ENCODE measurements around the gene PCDH9.

Gene PCDH9, protein sequence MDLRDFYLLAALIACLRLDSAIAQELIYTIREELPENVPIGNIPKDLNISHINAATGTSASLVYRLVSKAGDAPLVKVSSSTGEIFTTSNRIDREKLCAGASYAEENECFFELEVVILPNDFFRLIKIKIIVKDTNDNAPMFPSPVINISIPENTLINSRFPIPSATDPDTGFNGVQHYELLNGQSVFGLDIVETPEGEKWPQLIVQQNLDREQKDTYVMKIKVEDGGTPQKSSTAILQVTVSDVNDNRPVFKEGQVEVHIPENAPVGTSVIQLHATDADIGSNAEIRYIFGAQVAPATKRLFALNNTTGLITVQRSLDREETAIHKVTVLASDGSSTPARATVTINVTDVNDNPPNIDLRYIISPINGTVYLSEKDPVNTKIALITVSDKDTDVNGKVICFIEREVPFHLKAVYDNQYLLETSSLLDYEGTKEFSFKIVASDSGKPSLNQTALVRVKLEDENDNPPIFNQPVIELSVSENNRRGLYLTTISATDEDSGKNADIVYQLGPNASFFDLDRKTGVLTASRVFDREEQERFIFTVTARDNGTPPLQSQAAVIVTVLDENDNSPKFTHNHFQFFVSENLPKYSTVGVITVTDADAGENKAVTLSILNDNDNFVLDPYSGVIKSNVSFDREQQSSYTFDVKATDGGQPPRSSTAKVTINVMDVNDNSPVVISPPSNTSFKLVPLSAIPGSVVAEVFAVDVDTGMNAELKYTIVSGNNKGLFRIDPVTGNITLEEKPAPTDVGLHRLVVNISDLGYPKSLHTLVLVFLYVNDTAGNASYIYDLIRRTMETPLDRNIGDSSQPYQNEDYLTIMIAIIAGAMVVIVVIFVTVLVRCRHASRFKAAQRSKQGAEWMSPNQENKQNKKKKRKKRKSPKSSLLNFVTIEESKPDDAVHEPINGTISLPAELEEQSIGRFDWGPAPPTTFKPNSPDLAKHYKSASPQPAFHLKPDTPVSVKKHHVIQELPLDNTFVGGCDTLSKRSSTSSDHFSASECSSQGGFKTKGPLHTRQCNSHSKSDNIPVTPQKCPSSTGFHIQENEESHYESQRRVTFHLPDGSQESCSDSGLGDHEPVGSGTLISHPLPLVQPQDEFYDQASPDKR (N-terminal part only)

DNA sequence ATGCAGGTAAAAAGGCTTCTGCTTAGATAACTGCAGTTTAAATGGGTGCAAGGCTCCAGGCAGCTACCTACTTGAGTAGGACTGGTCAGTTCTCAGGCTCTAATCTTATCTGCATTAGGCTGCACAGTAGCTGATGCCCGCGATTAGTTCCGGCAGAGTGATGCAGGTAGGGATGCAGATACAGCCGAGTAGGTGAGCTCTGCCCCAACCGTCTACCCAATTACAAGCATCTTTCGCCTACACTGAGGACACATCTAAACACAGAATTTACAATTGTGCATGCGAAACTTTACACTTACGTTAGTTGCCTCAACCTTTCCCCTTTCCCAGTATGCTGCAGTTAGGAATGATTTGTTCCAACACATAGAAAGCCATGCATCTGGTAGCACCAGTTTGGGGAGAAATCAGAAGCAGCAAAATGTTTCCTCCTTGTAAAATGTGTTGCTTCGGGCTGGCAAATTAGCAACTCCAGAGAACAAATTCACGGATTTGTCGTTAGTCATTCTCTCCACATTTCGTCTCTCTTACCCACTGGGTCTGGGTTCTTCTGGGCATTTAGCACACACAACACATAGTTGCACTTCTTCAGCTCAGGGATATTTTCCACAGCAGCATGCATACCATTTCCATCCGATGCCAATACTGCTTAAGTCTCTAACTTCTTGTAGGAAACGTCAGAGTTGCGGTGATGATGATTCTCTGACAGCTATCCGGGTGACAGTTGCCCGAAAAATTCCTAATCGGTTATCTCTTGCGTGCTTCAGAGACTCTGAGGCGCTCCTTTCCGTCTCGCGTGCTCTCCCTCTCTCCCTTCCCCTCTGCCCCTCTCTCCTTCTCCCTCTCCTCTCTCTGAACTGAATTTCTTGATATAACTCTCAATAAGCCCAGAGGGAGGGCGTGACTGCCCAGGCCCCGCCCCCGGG, at the start of gene PCDH9:
PCDH9 (minus strand) TSS at position 856 of the 923 bp plus-strand sequence. CDS start 1,896 bp downstream, outside the sequence.
- Histone ChIP-seq H2AFZ (ENCODE audit: low read depth) (peak within 1 kb of the TSS; percentile 87), H4K20me1 (ENCODE audit: insufficient read depth) (no peaks in the 10 kb centered on the region), H3K4me2 (peak within 1 kb of the TSS; percentile 73), H3K4me3 (IDR thresholded peaks at IDR 0.05; ENCODE audit: insufficient read depth, low read depth, low read length) (no peak within 1 kb of the TSS), H3K27me3 (ENCODE audit: insufficient read depth, low read depth) (no peaks in the 10 kb centered on the region), H3K4me1 (ENCODE audit: low read depth, poor library complexity, severe bottlenecking) (peaks cover 22% of the 10 kb centered on the region), H3K79me2 (ENCODE audit: insufficient read depth, low read depth) (no peaks in the 10 kb centered on the region), H3K36me3 (ENCODE audit: insufficient read depth) (no peaks in the 10 kb centered on the region), H3K27ac (peak within 1 kb of the TSS; percentile 54), H3K9ac (peak within 1 kb of the TSS; percentile 76; the same call in 1 of the 2 replicates)
- TF ChIP-seq, protein P1, sequence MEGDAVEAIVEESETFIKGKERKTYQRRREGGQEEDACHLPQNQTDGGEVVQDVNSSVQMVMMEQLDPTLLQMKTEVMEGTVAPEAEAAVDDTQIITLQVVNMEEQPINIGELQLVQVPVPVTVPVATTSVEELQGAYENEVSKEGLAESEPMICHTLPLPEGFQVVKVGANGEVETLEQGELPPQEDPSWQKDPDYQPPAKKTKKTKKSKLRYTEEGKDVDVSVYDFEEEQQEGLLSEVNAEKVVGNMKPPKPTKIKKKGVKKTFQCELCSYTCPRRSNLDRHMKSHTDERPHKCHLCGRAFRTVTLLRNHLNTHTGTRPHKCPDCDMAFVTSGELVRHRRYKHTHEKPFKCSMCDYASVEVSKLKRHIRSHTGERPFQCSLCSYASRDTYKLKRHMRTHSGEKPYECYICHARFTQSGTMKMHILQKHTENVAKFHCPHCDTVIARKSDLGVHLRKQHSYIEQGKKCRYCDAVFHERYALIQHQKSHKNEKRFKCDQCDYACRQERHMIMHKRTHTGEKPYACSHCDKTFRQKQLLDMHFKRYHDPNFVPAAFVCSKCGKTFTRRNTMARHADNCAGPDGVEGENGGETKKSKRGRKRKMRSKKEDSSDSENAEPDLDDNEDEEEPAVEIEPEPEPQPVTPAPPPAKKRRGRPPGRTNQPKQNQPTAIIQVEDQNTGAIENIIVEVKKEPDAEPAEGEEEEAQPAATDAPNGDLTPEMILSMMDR (conservative IDR thresholded peaks at IDR 0.05; ENCODE audit: low read depth, low read length), result no peak

DNA sequence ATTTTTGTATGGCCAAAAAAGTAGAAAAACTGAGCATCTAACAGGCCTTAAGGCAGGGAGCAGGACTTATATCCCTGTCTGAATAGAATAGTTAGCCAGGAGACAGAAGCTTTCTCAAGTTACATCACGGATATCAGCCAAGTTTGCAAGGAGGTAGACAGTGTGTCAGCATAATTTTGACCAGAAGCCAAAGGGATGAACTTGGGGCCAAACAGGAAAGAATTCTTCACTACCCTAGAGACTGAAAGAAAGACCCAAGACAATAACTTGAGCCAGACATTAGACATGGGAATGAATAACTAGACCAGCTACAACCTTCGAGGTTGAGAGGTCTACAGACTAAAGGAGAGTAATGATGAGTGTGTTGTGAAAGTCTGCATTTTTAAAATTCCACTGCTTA, 48.1 kb upstream of the PCDH9 start:
- TF ChIP-seq, protein P1 (conservative IDR thresholded peaks at IDR 0.05; ENCODE audit: low read depth, low read length), result no peak
- H3K79me2 ChIP-seq (ENCODE audit: insufficient read depth, low read depth), result no peaks in the 10 kb centered on the region

DNA sequence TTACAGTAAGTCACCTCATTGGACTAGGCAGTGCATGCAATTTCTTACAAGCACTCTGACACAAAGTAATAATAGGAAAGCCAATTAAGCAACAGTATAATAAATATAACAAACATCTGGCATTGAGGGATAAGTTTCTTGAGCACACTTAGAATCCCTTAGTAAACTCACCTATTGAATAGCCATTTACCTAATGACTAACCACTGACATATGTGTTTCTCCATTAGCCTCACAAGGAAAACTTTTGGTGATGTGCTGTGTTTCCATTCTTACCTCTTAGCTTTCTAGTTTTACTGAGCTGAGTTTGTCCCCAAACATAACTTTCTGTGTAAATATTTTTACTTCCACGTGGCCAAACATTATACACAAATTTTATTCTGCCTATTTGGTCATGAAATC, 47.4 kb upstream of the PCDH9 start:
- no peaks in the 10 kb centered on the region for H3K27me3 ChIP-seq (ENCODE audit: insufficient read depth, low read depth)
- H3K4me3 ChIP-seq (IDR thresholded peaks at IDR 0.05; ENCODE audit: insufficient read depth, low read depth, low read length), result no peak overlapping the region
- TF ChIP-seq, protein P1 (conservative IDR thresholded peaks at IDR 0.05; ENCODE audit: low read depth, low read length), result no peak
- H4K20me1 ChIP-seq (ENCODE audit: insufficient read depth), result no peaks in the 10 kb centered on the region
- H3K9ac ChIP-seq, result no peak overlapping the region
- H3K27ac ChIP-seq, result no peak overlapping the region
- no peaks in the 10 kb centered on the region for H3K79me2 ChIP-seq (ENCODE audit: insufficient read depth, low read depth)
- H3K36me3 ChIP-seq (ENCODE audit: insufficient read depth), result no peaks in the 10 kb centered on the region
- no peak overlapping the region for H2AFZ ChIP-seq (ENCODE audit: low read depth)
- no peak overlapping the region for H3K4me2 ChIP-seq
- peaks cover 16% of the 10 kb centered on the region for H3K4me1 ChIP-seq (ENCODE audit: low read depth, poor library complexity, severe bottlenecking)

More for the DNA sequence above, 48.1 kb upstream of the PCDH9 start:
- no peak overlapping the region for H3K27ac ChIP-seq
- no peak overlapping the region for H3K4me3 ChIP-seq (IDR thresholded peaks at IDR 0.05; ENCODE audit: insufficient read depth, low read depth, low read length)
- no peaks in the 10 kb centered on the region for H4K20me1 ChIP-seq (ENCODE audit: insufficient read depth)
- peaks cover 16% of the 10 kb centered on the region for H3K4me1 ChIP-seq (ENCODE audit: low read depth, poor library complexity, severe bottlenecking)
- H2AFZ ChIP-seq (ENCODE audit: low read depth), result no peak overlapping the region
- H3K4me2 ChIP-seq, result no peak overlapping the region
- H3K9ac ChIP-seq, result no peak overlapping the region
- no peaks in the 10 kb centered on the region for H3K27me3 ChIP-seq (ENCODE audit: insufficient read depth, low read depth)
- no peaks in the 10 kb centered on the region for H3K36me3 ChIP-seq (ENCODE audit: insufficient read depth)

All from KMS-11 (cell line).